ENCODE results near the gene MRPL27. TPM values are rescaled to one million over a fixed set of nuclear protein-coding genes. Genes with fewer than 3 reads are reported as not detected.
"Not testable (repeated sequence)": the region's sequence is repeated elsewhere in the genome, so short reads cannot be mapped to it uniquely, and the experiment has no call there.

The MRPL27 gene
- total RNA-seq, 1 donor = 64.3 TPM

GRCh38 chr17:50412188-50412732 is 39.3 kb upstream of the MRPL27 start:
- no peak overlapping the region for H3K4me3 ChIP-seq (ENCODE audit: low read depth, low read length)
- TF ChIP-seq CTCF (IDR thresholded peaks at IDR 0.05; ENCODE audit: insufficient read depth, low read length) = no peak
- no peak for DNase-seq (ENCODE audit: low read depth)

- no peak for DNase-seq (ENCODE audit: low read depth)
- no peak overlapping the region for H3K4me3 ChIP-seq (ENCODE audit: low read depth, low read length)
- TF ChIP-seq CTCF (IDR thresholded peaks at IDR 0.05; ENCODE audit: insufficient read depth, low read length) = no peak
Observed at GRCh38 chr17:50407921-50408320, 34.9 kb upstream of the MRPL27 start.

- H3K4me3 ChIP-seq (ENCODE audit: low read depth, low read length) = no peak overlapping the region
- TF ChIP-seq CTCF (IDR thresholded peaks at IDR 0.05; ENCODE audit: insufficient read depth, low read length) = no peak
- DNase-seq (ENCODE audit: low read depth) = no peak
Observed at GRCh38 chr17:50406578-50406977, 33.6 kb upstream of the MRPL27 start.

- H3K4me3 ChIP-seq (ENCODE audit: low read depth, low read length); DNase-seq (ENCODE audit: low read depth): not testable (repeated sequence)
Observed at GRCh38 chr17:50405351-50405750, 32.4 kb upstream of the MRPL27 start.

GRCh38 chr17:50399591-50399990 is 26.6 kb upstream of the MRPL27 start:
- DNase-seq (ENCODE audit: low read depth); H3K4me3 ChIP-seq (ENCODE audit: low read depth, low read length): not testable (repeated sequence)

- not testable (repeated sequence) for H3K4me3 ChIP-seq (ENCODE audit: low read depth, low read length); DNase-seq (ENCODE audit: low read depth)
Observed at GRCh38 chr17:50398672-50399071, 25.7 kb upstream of the MRPL27 start.

- DNase-seq (ENCODE audit: low read depth) = no peak
- no peak for TF ChIP-seq CTCF (IDR thresholded peaks at IDR 0.05; ENCODE audit: insufficient read depth, low read length)
- no peak overlapping the region for H3K4me3 ChIP-seq (ENCODE audit: low read depth, low read length)
Observed at GRCh38 chr17:50397919-50398285, 24.9 kb upstream of the MRPL27 start.

GRCh38 chr17:50397111-50397918 is 24.3 kb upstream of the MRPL27 start, which contains the start of gene LRRC59:
LRRC59 (minus strand) TSS chr17:50397523; CDS start chr17:50397317, 206 bp downstream.
- DNase-seq (ENCODE audit: low read depth) = peak; percentile 79
- H3K4me3 ChIP-seq (ENCODE audit: low read depth, low read length) = peak within 1 kb of the TSS; percentile 97
- TF ChIP-seq CTCF (IDR thresholded peaks at IDR 0.05; ENCODE audit: insufficient read depth, low read length) = peak; percentile 97

Measured in fibroblast of the aortic adventitia (primary cell).